WTC11 (cell line): ENCODE measurements around the gene MAST4. TPM values are rescaled to one million over a fixed set of nuclear protein-coding genes. Genes with fewer than 3 reads are reported as not detected.

Experiments used
- ATAC-seq: fragments of 200-7000 bp; cut with Tn5 transposase; 2 replicates; pipeline ENCODE4 v1.10.0; 2021; ENCODE audit warnings: mild to moderate bottlenecking, moderate library complexity
- CTCF ChIA-PET: fragments of 300-600 bp; sonication (Branson Sonifier 250); formaldehyde crosslinking; loops from one replicate; lab custom pipeline; 2021; ENCODE audit warnings: antibody characterized with exemption; lab: Charles Lee
- POLR2A ChIA-PET: fragments of 350-600 bp; sonication (Branson Sonifier 250); formaldehyde crosslinking; loops from one replicate; lab custom pipeline; 2021; ENCODE audit warnings: antibody characterized with exemption; lab: Charles Lee
- DNase-seq: peaks from one replicate; pipeline ENCODE4 v3.0.0; 2021; ENCODE audit warnings: low spot score
- H3K27ac Mint-ChIP-seq: 2 replicates; pipeline ENCODE4 v1.8.0; 2021; ENCODE audit warnings: mixed read lengths
- H3K27me3 Mint-ChIP-seq: 2 replicates; pipeline ENCODE4 v1.8.0; 2021; ENCODE audit warnings: low read depth, mild to moderate bottlenecking, moderate library complexity, mixed read lengths
- H3K36me3 Mint-ChIP-seq: 2 replicates; pipeline ENCODE4 v1.8.0; 2021; ENCODE audit warnings: mixed read lengths
- H3K4me1 Mint-ChIP-seq: 2 replicates; pipeline ENCODE4 v1.8.0; 2022; ENCODE audit warnings: mixed read lengths
- H3K4me3 Mint-ChIP-seq: 2 replicates; pipeline ENCODE4 v1.8.0; 2021; ENCODE audit warnings: mild to moderate bottlenecking, moderate library complexity, mixed read lengths
- H3K9me3 Mint-ChIP-seq: 2 replicates; pipeline ENCODE4 v1.8.0; 2021; ENCODE audit warnings: mixed read lengths
- ATF1 ChIP-seq: sonication (generic); formaldehyde crosslinking; IDR thresholded peaks from 2 replicates; pipeline ENCODE4 v1.8.1; 2023; ENCODE audit warnings: mild to moderate bottlenecking, moderate library complexity, missing genetic modification reagents
- CREB1 ChIP-seq: sonication (generic); formaldehyde crosslinking; IDR thresholded peaks from 2 replicates; pipeline ENCODE4 v1.8.0; 2023; ENCODE audit warnings: mild to moderate bottlenecking, missing genetic modification reagents
- FOXK1 ChIP-seq: sonication (generic); formaldehyde crosslinking; IDR thresholded peaks from 2 replicates; pipeline ENCODE4 v1.8.0; 2022; ENCODE audit warnings: mild to moderate bottlenecking, moderate library complexity, missing genetic modification reagents
- KAT7 ChIP-seq: sonication (generic); formaldehyde crosslinking; IDR thresholded peaks from 2 replicates; pipeline ENCODE4 v1.8.1; 2023; ENCODE audit warnings: missing genetic modification reagents, mild to moderate bottlenecking, borderline replicate concordance
- NFATC4 ChIP-seq: fragments of 250-450 bp; sonication (Bioruptor Pico); IDR thresholded peaks from 2 replicates; pipeline ENCODE4 v1.9.0; 2021; ENCODE audit warnings: mild to moderate bottlenecking
- NFYB ChIP-seq: sonication (generic); formaldehyde crosslinking; conservative IDR thresholded peaks from 2 replicates; pipeline ENCODE4 v1.8.0; 2022; ENCODE audit warnings: low read depth, missing genetic modification reagents
- RORB ChIP-seq: fragments of 250-450 bp; sonication (Bioruptor Pico); IDR thresholded peaks from 2 replicates; pipeline ENCODE4 v1.9.0; 2021; ENCODE audit warnings: mild to moderate bottlenecking
- SP1 ChIP-seq: sonication (generic); formaldehyde crosslinking; conservative IDR thresholded peaks from 2 replicates; pipeline ENCODE4 v1.8.1; 2022; ENCODE audit warnings: missing genetic modification reagents
- TP53 ChIP-seq: sonication (generic); formaldehyde crosslinking; IDR thresholded peaks from 2 replicates; pipeline ENCODE4 v1.8.1; 2023; ENCODE audit warnings: mild to moderate bottlenecking, missing genetic modification reagents
- ZBTB21 ChIP-seq: sonication (generic); formaldehyde crosslinking; IDR thresholded peaks from 2 replicates; pipeline ENCODE4 v1.8.1; 2023; ENCODE audit warnings: mild to moderate bottlenecking, missing genetic modification reagents, borderline replicate concordance
- total RNA-seq: library from RNA; stranded (reverse); gene quantifications from 3 replicates; pipeline ENCODE4 v1.2.3, GENCODE V29; 2021
- TF ChIP-seq, protein P1 (sequence below): sonication (generic); formaldehyde crosslinking; conservative IDR thresholded peaks from 2 replicates; pipeline ENCODE4 v1.8.1; 2023; ENCODE audit warnings: mild to moderate bottlenecking, low read depth, missing genetic modification reagents, moderate library complexity
- TF ChIP-seq, protein P2 (sequence below): sonication (generic); formaldehyde crosslinking; IDR thresholded peaks from 2 replicates; pipeline ENCODE4 v1.8.1; 2023; ENCODE audit warnings: mild to moderate bottlenecking, missing genetic modification reagents
- TF ChIP-seq, protein P3 (sequence below): fragments of 250-450 bp; sonication (Bioruptor Pico); conservative IDR thresholded peaks from 2 replicates; pipeline ENCODE4 v1.9.0; 2021; ENCODE audit warnings: mild to moderate bottlenecking
- TF ChIP-seq, protein P4 (sequence below): sonication (generic); formaldehyde crosslinking; IDR thresholded peaks from 2 replicates; pipeline ENCODE4 v1.8.1; 2023; ENCODE audit warnings: mild to moderate bottlenecking, missing genetic modification reagents
- TF ChIP-seq, protein P5 (sequence below): fragments of 250-450 bp; sonication (Bioruptor Pico); IDR thresholded peaks from 2 replicates; pipeline ENCODE4 v1.9.0; 2021; ENCODE audit warnings: mild to moderate bottlenecking
- TF ChIP-seq, protein P6 (sequence below): sonication (generic); formaldehyde crosslinking; IDR thresholded peaks from 2 replicates; pipeline ENCODE4 v1.8.1; 2023; ENCODE audit warnings: mild to moderate bottlenecking, missing genetic modification reagents, borderline replicate concordance
- TF ChIP-seq, protein P7 (sequence below): fragments of 250-450 bp; sonication (Bioruptor Pico); IDR thresholded peaks from 2 replicates; pipeline ENCODE4 v1.8.0; 2021; ENCODE audit warnings: mild to moderate bottlenecking
- TF ChIP-seq, protein P8 (sequence below): fragments of 250-450 bp; sonication (Bioruptor Pico); IDR thresholded peaks from 2 replicates; pipeline ENCODE4 v1.9.0; 2021; ENCODE audit warnings: moderate library complexity, mild to moderate bottlenecking, inconsistent platforms, borderline replicate concordance

Gene MAST4
- total RNA-seq, 1 experiment from 2014 or later: 8.0 TPM

DNA sequence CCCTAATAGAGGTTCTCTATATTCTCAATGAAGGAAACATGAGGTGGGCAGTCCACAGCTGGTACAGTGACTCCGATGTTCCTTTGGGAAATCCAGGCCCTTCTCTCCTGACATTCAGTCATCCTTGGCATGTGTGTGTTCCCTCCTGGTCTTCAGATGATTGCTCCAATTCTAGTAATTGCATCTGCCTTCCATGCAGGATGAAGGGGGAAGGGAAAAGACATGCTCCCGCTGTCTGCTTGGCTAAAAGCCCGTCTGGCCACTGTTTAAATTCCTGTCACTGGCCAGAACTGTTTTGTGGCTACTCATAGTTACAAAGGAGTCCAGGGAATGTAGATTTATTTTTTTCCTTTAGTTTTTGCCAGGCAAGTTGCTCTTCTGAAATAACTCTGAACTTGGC is 65.0 kb downstream of the MAST4 start:
- no peak for DNase-seq
- Mint-ChIP-seq H3K36me3 (no peaks in the 10 kb centered on the region), H3K27ac (no peak overlapping the region), H3K27me3 (no peaks in the 10 kb centered on the region), H3K4me3 (no peak overlapping the region), H3K9me3 (peaks cover 7% of the 10 kb centered on the region), H3K4me1 (peaks cover 13% of the 10 kb centered on the region)
- CTCF ChIA-PET: no interaction called here
- ATAC-seq: no peak
- TF ChIP-seq, protein P1, sequence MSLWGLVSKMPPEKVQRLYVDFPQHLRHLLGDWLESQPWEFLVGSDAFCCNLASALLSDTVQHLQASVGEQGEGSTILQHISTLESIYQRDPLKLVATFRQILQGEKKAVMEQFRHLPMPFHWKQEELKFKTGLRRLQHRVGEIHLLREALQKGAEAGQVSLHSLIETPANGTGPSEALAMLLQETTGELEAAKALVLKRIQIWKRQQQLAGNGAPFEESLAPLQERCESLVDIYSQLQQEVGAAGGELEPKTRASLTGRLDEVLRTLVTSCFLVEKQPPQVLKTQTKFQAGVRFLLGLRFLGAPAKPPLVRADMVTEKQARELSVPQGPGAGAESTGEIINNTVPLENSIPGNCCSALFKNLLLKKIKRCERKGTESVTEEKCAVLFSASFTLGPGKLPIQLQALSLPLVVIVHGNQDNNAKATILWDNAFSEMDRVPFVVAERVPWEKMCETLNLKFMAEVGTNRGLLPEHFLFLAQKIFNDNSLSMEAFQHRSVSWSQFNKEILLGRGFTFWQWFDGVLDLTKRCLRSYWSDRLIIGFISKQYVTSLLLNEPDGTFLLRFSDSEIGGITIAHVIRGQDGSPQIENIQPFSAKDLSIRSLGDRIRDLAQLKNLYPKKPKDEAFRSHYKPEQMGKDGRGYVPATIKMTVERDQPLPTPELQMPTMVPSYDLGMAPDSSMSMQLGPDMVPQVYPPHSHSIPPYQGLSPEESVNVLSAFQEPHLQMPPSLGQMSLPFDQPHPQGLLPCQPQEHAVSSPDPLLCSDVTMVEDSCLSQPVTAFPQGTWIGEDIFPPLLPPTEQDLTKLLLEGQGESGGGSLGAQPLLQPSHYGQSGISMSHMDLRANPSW (CRISPR knock-in tag): no peak
- no peak for TF ChIP-seq RORB (CRISPR knock-in tag)
- no peak for TF ChIP-seq ZBTB21 (CRISPR knock-in tag)
- no peak for TF ChIP-seq NFATC4 (CRISPR knock-in tag)
- TF ChIP-seq SP1 (CRISPR knock-in tag): no peak
- no peak for TF ChIP-seq FOXK1
- no peak for TF ChIP-seq KAT7 (CRISPR knock-in tag)
- TF ChIP-seq ATF1: no peak
- TF ChIP-seq, protein P2, sequence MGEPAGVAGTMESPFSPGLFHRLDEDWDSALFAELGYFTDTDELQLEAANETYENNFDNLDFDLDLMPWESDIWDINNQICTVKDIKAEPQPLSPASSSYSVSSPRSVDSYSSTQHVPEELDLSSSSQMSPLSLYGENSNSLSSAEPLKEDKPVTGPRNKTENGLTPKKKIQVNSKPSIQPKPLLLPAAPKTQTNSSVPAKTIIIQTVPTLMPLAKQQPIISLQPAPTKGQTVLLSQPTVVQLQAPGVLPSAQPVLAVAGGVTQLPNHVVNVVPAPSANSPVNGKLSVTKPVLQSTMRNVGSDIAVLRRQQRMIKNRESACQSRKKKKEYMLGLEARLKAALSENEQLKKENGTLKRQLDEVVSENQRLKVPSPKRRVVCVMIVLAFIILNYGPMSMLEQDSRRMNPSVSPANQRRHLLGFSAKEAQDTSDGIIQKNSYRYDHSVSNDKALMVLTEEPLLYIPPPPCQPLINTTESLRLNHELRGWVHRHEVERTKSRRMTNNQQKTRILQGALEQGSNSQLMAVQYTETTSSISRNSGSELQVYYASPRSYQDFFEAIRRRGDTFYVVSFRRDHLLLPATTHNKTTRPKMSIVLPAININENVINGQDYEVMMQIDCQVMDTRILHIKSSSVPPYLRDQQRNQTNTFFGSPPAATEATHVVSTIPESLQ (CRISPR knock-in tag): no peak
- TF ChIP-seq, protein P3, sequence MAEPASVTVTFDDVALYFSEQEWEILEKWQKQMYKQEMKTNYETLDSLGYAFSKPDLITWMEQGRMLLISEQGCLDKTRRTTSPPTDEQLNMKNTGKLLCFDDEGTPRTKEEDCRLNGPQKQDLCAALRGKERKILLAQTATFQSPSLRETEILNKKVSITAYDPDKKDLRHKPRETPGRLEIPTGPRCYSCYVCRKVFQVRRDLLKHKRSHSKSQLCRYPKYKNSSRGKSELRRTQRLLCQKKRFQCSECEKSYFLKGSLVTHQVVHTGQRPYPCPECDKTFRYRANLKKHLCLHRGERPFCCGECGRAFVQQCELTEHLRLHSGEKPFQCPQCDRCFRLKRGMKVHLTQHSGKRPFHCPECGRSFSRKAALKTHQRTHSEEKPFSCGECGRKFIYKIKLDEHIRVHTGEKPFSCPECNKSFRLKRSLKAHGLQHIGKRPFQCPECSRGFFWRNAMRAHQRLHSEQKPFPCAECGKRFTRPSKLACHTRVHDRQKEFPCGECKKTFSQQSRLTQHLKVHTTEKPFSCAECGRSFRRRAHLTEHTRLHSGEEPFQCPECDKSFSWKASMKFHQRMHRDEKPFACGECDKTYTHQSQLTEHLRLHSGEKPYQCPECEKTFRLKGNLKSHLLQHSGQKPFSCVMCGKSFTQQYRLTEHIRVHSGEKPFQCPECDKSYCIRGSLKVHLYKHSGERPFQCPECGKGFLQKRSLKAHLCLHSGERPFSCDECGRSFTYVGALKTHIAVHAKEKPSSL (CRISPR knock-in tag): no peak
- POLR2A ChIA-PET: no interaction called here

DNA sequence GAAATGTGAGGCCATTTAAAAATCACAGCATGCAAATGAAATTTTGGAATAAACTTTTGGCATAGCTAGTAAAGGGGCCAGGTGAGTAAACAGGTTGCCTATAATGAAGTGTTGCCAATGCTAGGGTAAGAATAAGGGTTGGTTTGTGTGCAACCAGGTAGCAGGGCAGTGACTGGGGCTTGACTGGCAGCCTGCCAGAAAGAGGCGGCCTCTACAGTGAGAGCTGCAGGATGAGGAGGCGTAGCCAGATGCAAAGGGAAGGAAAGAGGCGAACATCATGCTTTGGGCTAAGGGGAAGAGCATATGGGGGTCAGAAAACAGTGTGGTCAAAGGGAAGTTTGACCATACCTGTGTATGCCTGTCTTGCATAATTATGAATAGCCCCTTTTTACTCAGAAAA is 70.6 kb downstream of the MAST4 start:
- H3K4me1 Mint-ChIP-seq: 0 out of 2 replicates have a peak, but pooled peaks cover 4% of the 10 kb centered on the region
- no peaks in the 10 kb centered on the region for H3K27me3 Mint-ChIP-seq
- no peak overlapping the region for H3K27ac Mint-ChIP-seq
- ChIA-PET POLR2A (no interaction called here), CTCF (no interaction called here)
- DNase-seq: no peak
- ATAC-seq: peak; percentile 69
- no peak overlapping the region for H3K4me3 Mint-ChIP-seq
- H3K9me3 Mint-ChIP-seq: peaks cover 7% of the 10 kb centered on the region
- no peaks in the 10 kb centered on the region for H3K36me3 Mint-ChIP-seq
- TF ChIP-seq, protein P4, sequence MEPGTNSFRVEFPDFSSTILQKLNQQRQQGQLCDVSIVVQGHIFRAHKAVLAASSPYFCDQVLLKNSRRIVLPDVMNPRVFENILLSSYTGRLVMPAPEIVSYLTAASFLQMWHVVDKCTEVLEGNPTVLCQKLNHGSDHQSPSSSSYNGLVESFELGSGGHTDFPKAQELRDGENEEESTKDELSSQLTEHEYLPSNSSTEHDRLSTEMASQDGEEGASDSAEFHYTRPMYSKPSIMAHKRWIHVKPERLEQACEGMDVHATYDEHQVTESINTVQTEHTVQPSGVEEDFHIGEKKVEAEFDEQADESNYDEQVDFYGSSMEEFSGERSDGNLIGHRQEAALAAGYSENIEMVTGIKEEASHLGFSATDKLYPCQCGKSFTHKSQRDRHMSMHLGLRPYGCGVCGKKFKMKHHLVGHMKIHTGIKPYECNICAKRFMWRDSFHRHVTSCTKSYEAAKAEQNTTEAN (CRISPR knock-in tag): no peak
- TF ChIP-seq, protein P5, sequence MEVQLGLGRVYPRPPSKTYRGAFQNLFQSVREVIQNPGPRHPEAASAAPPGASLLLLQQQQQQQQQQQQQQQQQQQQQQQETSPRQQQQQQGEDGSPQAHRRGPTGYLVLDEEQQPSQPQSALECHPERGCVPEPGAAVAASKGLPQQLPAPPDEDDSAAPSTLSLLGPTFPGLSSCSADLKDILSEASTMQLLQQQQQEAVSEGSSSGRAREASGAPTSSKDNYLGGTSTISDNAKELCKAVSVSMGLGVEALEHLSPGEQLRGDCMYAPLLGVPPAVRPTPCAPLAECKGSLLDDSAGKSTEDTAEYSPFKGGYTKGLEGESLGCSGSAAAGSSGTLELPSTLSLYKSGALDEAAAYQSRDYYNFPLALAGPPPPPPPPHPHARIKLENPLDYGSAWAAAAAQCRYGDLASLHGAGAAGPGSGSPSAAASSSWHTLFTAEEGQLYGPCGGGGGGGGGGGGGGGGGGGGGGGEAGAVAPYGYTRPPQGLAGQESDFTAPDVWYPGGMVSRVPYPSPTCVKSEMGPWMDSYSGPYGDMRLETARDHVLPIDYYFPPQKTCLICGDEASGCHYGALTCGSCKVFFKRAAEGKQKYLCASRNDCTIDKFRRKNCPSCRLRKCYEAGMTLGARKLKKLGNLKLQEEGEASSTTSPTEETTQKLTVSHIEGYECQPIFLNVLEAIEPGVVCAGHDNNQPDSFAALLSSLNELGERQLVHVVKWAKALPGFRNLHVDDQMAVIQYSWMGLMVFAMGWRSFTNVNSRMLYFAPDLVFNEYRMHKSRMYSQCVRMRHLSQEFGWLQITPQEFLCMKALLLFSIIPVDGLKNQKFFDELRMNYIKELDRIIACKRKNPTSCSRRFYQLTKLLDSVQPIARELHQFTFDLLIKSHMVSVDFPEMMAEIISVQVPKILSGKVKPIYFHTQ: no peak
- TF ChIP-seq CREB1 (CRISPR knock-in tag): no peak
- TF ChIP-seq TP53: no peak
- TF ChIP-seq KAT7 (CRISPR knock-in tag): no peak
- TF ChIP-seq, protein P6, sequence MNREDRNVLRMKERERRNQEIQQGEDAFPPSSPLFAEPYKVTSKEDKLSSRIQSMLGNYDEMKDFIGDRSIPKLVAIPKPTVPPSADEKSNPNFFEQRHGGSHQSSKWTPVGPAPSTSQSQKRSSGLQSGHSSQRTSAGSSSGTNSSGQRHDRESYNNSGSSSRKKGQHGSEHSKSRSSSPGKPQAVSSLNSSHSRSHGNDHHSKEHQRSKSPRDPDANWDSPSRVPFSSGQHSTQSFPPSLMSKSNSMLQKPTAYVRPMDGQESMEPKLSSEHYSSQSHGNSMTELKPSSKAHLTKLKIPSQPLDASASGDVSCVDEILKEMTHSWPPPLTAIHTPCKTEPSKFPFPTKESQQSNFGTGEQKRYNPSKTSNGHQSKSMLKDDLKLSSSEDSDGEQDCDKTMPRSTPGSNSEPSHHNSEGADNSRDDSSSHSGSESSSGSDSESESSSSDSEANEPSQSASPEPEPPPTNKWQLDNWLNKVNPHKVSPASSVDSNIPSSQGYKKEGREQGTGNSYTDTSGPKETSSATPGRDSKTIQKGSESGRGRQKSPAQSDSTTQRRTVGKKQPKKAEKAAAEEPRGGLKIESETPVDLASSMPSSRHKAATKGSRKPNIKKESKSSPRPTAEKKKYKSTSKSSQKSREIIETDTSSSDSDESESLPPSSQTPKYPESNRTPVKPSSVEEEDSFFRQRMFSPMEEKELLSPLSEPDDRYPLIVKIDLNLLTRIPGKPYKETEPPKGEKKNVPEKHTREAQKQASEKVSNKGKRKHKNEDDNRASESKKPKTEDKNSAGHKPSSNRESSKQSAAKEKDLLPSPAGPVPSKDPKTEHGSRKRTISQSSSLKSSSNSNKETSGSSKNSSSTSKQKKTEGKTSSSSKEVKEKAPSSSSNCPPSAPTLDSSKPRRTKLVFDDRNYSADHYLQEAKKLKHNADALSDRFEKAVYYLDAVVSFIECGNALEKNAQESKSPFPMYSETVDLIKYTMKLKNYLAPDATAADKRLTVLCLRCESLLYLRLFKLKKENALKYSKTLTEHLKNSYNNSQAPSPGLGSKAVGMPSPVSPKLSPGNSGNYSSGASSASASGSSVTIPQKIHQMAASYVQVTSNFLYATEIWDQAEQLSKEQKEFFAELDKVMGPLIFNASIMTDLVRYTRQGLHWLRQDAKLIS (CRISPR knock-in tag): no peak
- TF ChIP-seq, protein P7, sequence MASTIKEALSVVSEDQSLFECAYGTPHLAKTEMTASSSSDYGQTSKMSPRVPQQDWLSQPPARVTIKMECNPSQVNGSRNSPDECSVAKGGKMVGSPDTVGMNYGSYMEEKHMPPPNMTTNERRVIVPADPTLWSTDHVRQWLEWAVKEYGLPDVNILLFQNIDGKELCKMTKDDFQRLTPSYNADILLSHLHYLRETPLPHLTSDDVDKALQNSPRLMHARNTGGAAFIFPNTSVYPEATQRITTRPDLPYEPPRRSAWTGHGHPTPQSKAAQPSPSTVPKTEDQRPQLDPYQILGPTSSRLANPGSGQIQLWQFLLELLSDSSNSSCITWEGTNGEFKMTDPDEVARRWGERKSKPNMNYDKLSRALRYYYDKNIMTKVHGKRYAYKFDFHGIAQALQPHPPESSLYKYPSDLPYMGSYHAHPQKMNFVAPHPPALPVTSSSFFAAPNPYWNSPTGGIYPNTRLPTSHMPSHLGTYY: no peak
- TF ChIP-seq, protein P8, sequence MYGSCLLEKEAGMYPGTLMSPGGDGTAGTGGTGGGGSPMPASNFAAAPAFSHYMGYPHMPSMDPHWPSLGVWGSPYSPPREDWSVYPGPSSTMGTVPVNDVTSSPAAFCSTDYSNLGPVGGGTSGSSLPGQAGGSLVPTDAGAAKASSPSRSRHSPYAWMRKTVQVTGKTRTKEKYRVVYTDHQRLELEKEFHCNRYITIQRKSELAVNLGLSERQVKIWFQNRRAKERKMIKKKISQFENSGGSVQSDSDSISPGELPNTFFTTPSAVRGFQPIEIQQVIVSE (CRISPR knock-in tag): no peak
- TF ChIP-seq NFYB (CRISPR knock-in tag): no peak
